Mesendoderm (in vitro differentiated cells): ENCODE data around the gene PCDHGC4.

Experiments used
- DNase-seq: peaks from one replicate; pipeline ENCODE4 v3.0.0; 2013
- H2AK5ac ChIP-seq: 2 replicates; pipeline ENCODE4 v1.6.1; 2013; ENCODE audit warnings: low read length, inconsistent platforms
- H2BK120ac ChIP-seq: 2 replicates; pipeline ENCODE4 v1.6.1; 2013; ENCODE audit warnings: low read depth, mild to moderate bottlenecking, low read length, moderate library complexity, mixed read lengths
- H2BK15ac ChIP-seq: replicated peaks from 2 replicates; pipeline ENCODE4 v1.6.1; 2013; ENCODE audit warnings: low read depth, mild to moderate bottlenecking, moderate library complexity
- H2BK5ac ChIP-seq: 2 replicates; pipeline ENCODE4 v1.6.1; 2013; ENCODE audit warnings: low read length, inconsistent platforms
- H3K18ac ChIP-seq: 2 replicates; pipeline ENCODE4 v1.6.1; 2013; ENCODE audit warnings: mild to moderate bottlenecking, low read length, mixed read lengths
- H3K23ac ChIP-seq: one replicate; pipeline ENCODE4 v1.6.1; 2013; ENCODE audit warnings: low read length
- H3K27ac ChIP-seq: 2 replicates; pipeline ENCODE4 v1.5.1; 2013; ENCODE audit warnings: low read depth, mild to moderate bottlenecking, inconsistent platforms, low read length, moderate library complexity
- H3K27me3 ChIP-seq: 2 replicates; pipeline ENCODE4 v1.6.1; 2013; ENCODE audit warnings: low read length, control low read depth, mild to moderate bottlenecking, inconsistent platforms; ENCODE audit not compliant: insufficient read depth, poor library complexity
- H3K36me3 ChIP-seq: 2 replicates; pipeline ENCODE4 v1.6.1; 2013; ENCODE audit warnings: low read length, inconsistent platforms; ENCODE audit not compliant: control insufficient read depth, insufficient read depth
- H3K4ac ChIP-seq: one replicate; pipeline ENCODE4 v1.6.1; 2013; ENCODE audit warnings: low read depth, mild to moderate bottlenecking, low read length, moderate library complexity
- H3K4me1 ChIP-seq: 2 replicates; pipeline ENCODE4 v1.6.1; 2013; ENCODE audit warnings: low read depth, low read length, inconsistent platforms; ENCODE audit not compliant: control insufficient read depth
- H3K4me2 ChIP-seq: 2 replicates; pipeline ENCODE4 v1.6.1; 2013; ENCODE audit warnings: low read length
- H3K4me3 ChIP-seq: 2 replicates; pipeline ENCODE4 v1.5.1; 2013; ENCODE audit warnings: mild to moderate bottlenecking, low read length
- H3K56ac ChIP-seq: one replicate; pipeline ENCODE4 v1.6.1; 2013; ENCODE audit warnings: low read length
- H3K79me1 ChIP-seq: 2 replicates; pipeline ENCODE4 v1.6.1; 2013; ENCODE audit warnings: low read length, inconsistent platforms
- H3K79me2 ChIP-seq: 2 replicates; pipeline ENCODE4 v1.6.1; 2013; ENCODE audit warnings: mild to moderate bottlenecking, low read length; ENCODE audit not compliant: control insufficient read depth, insufficient read depth
- H3K9ac ChIP-seq: 2 replicates; pipeline ENCODE4 v1.6.1; 2013; ENCODE audit warnings: low read length, inconsistent platforms
- H4K5ac ChIP-seq: one replicate; pipeline ENCODE4 v1.6.1; 2013; ENCODE audit warnings: low read length
- H4K8ac ChIP-seq: one replicate; pipeline ENCODE4 v1.6.1; 2013; ENCODE audit warnings: low read depth, mild to moderate bottlenecking, control low read depth, low read length, moderate library complexity
- WGBS: extraction: QIAGEN DNeasy Blood & Tissue Kit; methylation state at CpG from one replicate; pipeline ENCODE4 v1.1.7; 2013; ENCODE audit warnings: low lambda C conversion rate, missing lambda C conversion rate; ENCODE audit not compliant: insufficient coverage; ENCODE audit errors: extremely low coverage; 5-methylcytosine and 5-hydroxymethylcytosine counted together

PCDHGC4 gene

DNA sequence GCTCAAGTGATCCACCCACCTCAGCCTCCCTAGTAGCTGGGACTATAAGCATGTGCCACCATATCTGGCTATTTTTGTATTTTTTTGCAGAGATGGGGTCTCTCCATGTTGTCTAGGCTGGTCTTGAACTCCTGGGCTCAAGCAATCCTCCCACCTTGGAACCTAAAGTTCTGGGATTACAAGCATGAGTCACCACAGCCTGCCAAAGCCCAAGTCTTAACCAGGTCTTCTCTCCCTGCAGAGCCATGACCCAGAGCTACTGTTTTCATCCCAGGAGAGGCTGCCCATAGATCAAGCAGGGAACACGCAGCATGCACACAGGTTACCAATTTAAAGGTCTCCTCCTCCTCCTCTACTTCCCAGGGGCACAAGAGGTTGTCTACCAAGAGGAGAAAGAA is 33.8 kb downstream of the PCDHGC4 start:
- no peak overlapping the region for H3K18ac ChIP-seq
- H4K8ac ChIP-seq: no peak overlapping the region
- no peak overlapping the region for H3K27ac ChIP-seq
- H3K27me3 ChIP-seq: no peaks in the 10 kb centered on the region
- no peak overlapping the region for H2AK5ac ChIP-seq
- H3K56ac ChIP-seq: no peak overlapping the region
- H3K4me3 ChIP-seq: no peak overlapping the region
- no peaks in the 10 kb centered on the region for H3K79me1 ChIP-seq
- no peak overlapping the region for H2BK5ac ChIP-seq
- peaks cover 4% of the 10 kb centered on the region for H3K36me3 ChIP-seq
- no peaks in the 10 kb centered on the region for H3K79me2 ChIP-seq
- no peak overlapping the region for H3K4me2 ChIP-seq
- H3K4ac ChIP-seq: no peak overlapping the region
- peaks cover 5% of the 10 kb centered on the region for H3K4me1 ChIP-seq
- no peak overlapping the region for H4K5ac ChIP-seq
- no peak overlapping the region for H2BK120ac ChIP-seq
- H3K23ac ChIP-seq: no peak overlapping the region
- no peak for DNase-seq
- no CpG with 5 or more reads among the region's 1 CpG for WGBS
- H3K9ac ChIP-seq: no peak overlapping the region
- H2BK15ac ChIP-seq: no peak overlapping the region

DNA sequence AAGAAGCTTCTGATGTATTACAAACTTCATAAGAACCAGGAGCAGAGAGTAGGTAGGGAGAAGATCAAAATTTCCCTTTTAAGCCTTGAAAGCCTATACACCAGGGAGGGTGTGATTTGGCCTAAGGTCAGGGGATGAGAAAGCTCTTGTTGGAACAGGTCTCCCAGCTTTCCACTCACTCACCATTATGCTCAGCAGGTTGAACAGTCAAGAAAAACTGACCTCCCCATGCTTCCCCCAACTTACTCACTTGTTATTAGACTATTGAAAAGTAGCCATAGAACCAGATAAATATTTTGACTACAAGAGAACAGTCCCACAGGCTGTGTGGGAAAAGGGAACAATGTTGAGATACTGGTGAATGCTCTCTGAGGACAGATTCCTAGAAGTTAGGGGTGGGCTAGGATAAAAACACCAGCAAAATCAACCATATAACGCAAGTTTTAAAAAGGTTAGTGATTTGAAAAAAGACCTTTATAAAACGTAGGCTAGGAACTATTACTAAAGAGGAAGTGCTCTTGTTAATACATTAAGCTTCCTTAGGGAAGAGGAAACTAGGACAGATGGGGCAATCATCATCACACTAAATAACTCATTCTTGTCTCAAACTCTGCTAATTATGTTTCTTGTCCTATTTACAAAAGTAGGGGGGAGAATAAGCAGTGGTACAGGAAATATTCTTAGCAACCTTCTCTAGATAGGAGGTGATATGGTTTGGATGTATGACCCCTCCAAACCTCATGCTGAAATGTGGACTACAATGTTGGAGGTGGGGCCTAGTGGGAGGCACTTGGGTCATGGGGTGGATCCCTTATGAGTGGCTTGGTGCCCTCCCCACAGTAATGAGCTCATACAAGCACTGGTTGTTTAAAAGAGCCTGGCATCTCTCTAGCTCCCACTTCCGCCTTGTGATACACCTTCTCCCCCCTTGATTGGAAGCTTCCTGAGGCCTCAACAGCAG is 35.1 kb downstream of the PCDHGC4 start:
- Histone ChIP-seq H3K18ac (no peak overlapping the region), H3K4me2 (no peak overlapping the region), H3K27ac (peak overlapping the region; percentile 63), H4K5ac (no peak overlapping the region), H4K8ac (no peak overlapping the region), H3K4me3 (no peak overlapping the region), H2BK120ac (no peak overlapping the region), H2BK15ac (no peak overlapping the region), H3K4ac (no peak overlapping the region), H2BK5ac (no peak overlapping the region), H3K9ac (no peak overlapping the region), H2AK5ac (no peak overlapping the region), H3K4me1 (peaks cover 5% of the 10 kb centered on the region), H3K79me2 (no peaks in the 10 kb centered on the region), H3K56ac (no peak overlapping the region), H3K36me3 (peaks cover 5% of the 10 kb centered on the region), H3K79me1 (peaks cover 5% of the 10 kb centered on the region), H3K27me3 (no peaks in the 10 kb centered on the region), H3K23ac (no peak overlapping the region)
- WGBS: no CpG with 5 or more reads among the region's 3 CpGs
- DNase-seq: no peak

DNA sequence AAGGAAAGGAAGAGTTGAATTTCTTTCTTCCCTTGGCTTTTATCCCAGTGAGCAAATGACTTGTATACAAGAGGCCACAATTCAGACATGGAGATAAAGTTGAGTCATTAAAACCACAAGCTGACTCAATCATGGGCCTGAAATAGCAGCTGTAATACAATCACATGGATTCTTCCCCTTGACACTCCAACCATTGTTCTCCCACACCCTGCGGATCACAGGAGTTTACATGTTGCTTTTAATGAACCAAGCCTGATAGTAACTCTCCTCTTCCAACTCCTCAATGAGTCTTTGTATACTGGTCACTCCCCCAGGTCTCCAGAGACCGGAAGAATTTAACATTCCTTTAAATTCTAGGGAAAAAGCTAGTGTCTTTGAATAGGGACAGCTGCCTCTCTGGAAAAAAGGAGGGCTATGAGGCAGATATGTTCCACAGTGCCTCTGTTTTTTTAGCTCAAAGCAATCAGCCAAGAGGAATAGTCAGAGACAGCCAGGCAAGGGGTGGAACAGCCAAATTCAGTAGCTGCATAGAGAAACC is 36.5 kb downstream of the PCDHGC4 start:
- Histone ChIP-seq H3K36me3 (peaks cover 5% of the 10 kb centered on the region), H3K4me2 (no peak overlapping the region), H3K27me3 (no peaks in the 10 kb centered on the region), H3K9ac (no peak overlapping the region), H4K5ac (no peak overlapping the region), H2BK120ac (no peak overlapping the region), H2BK15ac (no peak overlapping the region), H4K8ac (no peak overlapping the region), H3K79me2 (no peaks in the 10 kb centered on the region), H2AK5ac (no peak overlapping the region), H3K4me1 (peaks cover 3% of the 10 kb centered on the region), H3K4ac (no peak overlapping the region), H3K4me3 (no peak overlapping the region), H2BK5ac (no peak overlapping the region), H3K23ac (no peak overlapping the region), H3K56ac (no peak overlapping the region), H3K18ac (no peak overlapping the region), H3K79me1 (peaks cover 5% of the 10 kb centered on the region), H3K27ac (peak overlapping the region; percentile 75)
- no CpG with 5 or more reads among the region's 2 CpGs for WGBS
- peak; percentile 79 for DNase-seq

DNA sequence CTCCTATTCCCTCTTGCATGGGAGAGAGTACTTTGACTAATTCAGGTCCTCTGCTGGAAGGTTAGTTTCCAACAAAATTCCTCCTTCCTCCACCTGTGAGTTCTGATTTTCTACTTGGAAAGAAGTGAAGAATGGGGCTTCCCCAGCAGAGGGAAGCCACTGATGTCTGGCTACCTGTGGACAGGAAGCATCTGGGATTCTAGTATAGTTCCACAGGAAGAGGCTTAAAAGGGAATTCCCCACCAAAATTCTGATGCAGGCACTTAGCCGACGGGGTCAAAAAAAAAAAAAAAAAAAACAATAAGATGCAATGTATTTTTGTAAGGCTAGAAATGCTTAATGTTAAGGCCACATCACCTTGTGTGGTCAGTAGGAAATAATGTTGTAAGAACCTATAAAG is 37.5 kb downstream of the PCDHGC4 start:
- Histone ChIP-seq H2AK5ac (no peak overlapping the region), H3K56ac (no peak overlapping the region), H3K4me3 (no peak overlapping the region), H3K79me2 (no peaks in the 10 kb centered on the region), H3K27ac (no peak overlapping the region), H3K36me3 (peaks cover 3% of the 10 kb centered on the region), H2BK15ac (no peak overlapping the region), H3K23ac (no peak overlapping the region), H4K5ac (no peak overlapping the region), H3K4me2 (no peak overlapping the region), H3K4ac (no peak overlapping the region), H3K9ac (no peak overlapping the region), H4K8ac (no peak overlapping the region), H3K79me1 (peaks cover 5% of the 10 kb centered on the region), H3K4me1 (peaks cover 3% of the 10 kb centered on the region), H3K18ac (no peak overlapping the region), H3K27me3 (no peaks in the 10 kb centered on the region), H2BK120ac (no peak overlapping the region), H2BK5ac (no peak overlapping the region)
- WGBS: no CpG with 5 or more reads among the region's 2 CpGs
- DNase-seq: no peak

DNA sequence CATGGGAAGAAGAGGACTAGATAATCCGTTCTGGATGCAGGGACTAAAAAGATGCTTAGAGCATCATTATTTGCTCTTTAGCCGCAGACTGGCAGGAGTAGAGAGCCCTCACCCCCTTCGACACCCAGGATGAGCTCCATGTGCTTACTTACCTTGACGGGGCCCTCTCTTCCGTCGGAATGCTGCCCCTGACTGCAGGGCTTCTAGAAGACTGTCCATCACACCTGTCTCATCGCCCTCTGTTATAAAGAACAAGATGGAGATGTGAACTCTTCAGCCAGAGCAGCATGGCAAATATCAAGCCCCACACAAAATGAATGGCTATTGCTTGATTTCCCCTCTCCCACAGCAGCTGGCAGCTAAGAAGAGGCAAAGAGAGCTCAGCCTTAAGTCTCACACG is 39.2 kb downstream of the PCDHGC4 start:
- Histone ChIP-seq H2AK5ac (no peak overlapping the region), H3K36me3 (peaks cover 8% of the 10 kb centered on the region), H4K8ac (no peak overlapping the region), H4K5ac (no peak overlapping the region), H3K27ac (no peak overlapping the region), H3K4me1 (peaks cover 3% of the 10 kb centered on the region), H2BK15ac (no peak overlapping the region), H3K27me3 (no peaks in the 10 kb centered on the region), H2BK5ac (no peak overlapping the region), H3K23ac (no peak overlapping the region), H3K56ac (peak overlapping the region; percentile 1), H3K9ac (no peak overlapping the region), H3K4ac (no peak overlapping the region), H3K79me1 (peaks cover 5% of the 10 kb centered on the region), H3K79me2 (no peaks in the 10 kb centered on the region), H3K4me2 (no peak overlapping the region), H3K18ac (no peak overlapping the region), H2BK120ac (no peak overlapping the region), H3K4me3 (no peak overlapping the region)
- no peak for DNase-seq
- no CpG with 5 or more reads among the region's 8 CpGs for WGBS
